GM23248 (cell line): Measurements from ENCODE around the gene UBE2I.

Experiments
- EZH2 ChIP-seq: fragments of 200-600 bp; sonication (generic); IDR thresholded peaks from 2 replicates; pipeline ENCODE4 v1.6.1; 2018; ENCODE audit warnings: antibody characterized with exemption, mild to moderate bottlenecking; ENCODE audit not compliant: insufficient read depth, poor library complexity, severe bottlenecking
- EZH2phosphoT487 ChIP-seq: fragments of 200-600 bp; sonication (generic); IDR thresholded peaks from 2 replicates; pipeline ENCODE4 v1.6.1; 2018; ENCODE audit warnings: antibody characterized with exemption, moderate library complexity, mild to moderate bottlenecking, low read depth; ENCODE audit not compliant: insufficient read depth

- TF ChIP-seq EZH2 (no peak), EZH2phosphoT487 (no peak)
Measured at GRCh38 chr16:1375741-1376410, 66.4 kb downstream of the UBE2I start.
